ENCODE data around the gene MX1. TPM values are rescaled to one million over a fixed set of nuclear protein-coding genes. Genes with fewer than 3 reads are reported as not detected.

MX1 gene, protein sequence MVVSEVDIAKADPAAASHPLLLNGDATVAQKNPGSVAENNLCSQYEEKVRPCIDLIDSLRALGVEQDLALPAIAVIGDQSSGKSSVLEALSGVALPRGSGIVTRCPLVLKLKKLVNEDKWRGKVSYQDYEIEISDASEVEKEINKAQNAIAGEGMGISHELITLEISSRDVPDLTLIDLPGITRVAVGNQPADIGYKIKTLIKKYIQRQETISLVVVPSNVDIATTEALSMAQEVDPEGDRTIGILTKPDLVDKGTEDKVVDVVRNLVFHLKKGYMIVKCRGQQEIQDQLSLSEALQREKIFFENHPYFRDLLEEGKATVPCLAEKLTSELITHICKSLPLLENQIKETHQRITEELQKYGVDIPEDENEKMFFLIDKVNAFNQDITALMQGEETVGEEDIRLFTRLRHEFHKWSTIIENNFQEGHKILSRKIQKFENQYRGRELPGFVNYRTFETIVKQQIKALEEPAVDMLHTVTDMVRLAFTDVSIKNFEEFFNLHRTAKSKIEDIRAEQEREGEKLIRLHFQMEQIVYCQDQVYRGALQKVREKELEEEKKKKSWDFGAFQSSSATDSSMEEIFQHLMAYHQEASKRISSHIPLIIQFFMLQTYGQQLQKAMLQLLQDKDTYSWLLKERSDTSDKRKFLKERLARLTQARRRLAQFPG
- total RNA-seq (ENCODE audit: unreplicated experiment), result 4.5 TPM
- long read RNA-seq, partial matches to known transcripts, result 0 of 3 reads
- long read RNA-seq, other reads (novel, unspliced or antisense), result 3 of 3 reads

DNA sequence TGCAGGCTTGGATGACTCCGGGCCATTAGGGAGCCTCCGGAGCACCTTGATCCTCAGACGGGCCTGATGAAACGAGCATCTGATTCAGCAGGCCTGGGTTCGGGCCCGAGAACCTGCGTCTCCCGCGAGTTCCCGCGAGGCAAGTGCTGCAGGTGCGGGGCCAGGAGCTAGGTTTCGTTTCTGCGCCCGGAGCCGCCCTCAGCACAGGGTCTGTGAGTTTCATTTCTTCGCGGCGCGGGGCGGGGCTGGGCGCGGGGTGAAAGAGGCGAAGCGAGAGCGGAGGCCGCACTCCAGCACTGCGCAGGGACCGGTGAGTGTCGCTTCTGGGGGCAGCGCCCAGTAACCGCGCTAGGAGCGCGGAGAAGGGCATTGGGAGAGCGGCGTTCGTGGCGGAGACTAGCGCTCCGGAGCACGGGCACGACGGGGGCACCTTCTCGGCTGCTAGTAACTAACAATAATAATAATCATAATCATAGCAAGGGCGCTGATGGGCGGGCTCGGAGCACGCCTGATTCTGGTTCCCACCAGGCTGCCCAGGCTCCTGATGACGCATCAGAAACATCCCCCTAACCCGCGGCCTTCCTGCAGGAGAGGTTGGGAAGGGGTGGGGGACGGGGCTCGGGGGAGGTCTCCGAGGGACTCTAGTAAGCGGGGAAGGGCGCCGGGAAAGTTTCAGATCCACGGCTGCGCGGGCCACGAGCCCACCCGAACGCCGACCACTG lies at the start of gene MX1:
TSS of gene MX1 (plus strand) at position 286 of the 722 bp plus-strand sequence. CDS start 5,832 bp downstream, outside the sequence.
- Mint-ChIP-seq H3K9me3 (ENCODE audit: unreplicated experiment) (no peaks in the 10 kb centered on the region), H3K36me3 (ENCODE audit: low read depth, unreplicated experiment) (no peaks in the 10 kb centered on the region), H3K27ac (ENCODE audit: unreplicated experiment) (no peak within 1 kb of the TSS), H3K4me3 (ENCODE audit: unreplicated experiment) (peak within 1 kb of the TSS; percentile 89), H3K4me1 (ENCODE audit: unreplicated experiment) (peaks cover 2% of the 10 kb centered on the region), H3K27me3 (ENCODE audit: unreplicated experiment) (peaks cover 12% of the 10 kb centered on the region)
- DNase-seq (ENCODE audit: low spot score), result peak; percentile 24
- TF ChIP-seq, protein P1, sequence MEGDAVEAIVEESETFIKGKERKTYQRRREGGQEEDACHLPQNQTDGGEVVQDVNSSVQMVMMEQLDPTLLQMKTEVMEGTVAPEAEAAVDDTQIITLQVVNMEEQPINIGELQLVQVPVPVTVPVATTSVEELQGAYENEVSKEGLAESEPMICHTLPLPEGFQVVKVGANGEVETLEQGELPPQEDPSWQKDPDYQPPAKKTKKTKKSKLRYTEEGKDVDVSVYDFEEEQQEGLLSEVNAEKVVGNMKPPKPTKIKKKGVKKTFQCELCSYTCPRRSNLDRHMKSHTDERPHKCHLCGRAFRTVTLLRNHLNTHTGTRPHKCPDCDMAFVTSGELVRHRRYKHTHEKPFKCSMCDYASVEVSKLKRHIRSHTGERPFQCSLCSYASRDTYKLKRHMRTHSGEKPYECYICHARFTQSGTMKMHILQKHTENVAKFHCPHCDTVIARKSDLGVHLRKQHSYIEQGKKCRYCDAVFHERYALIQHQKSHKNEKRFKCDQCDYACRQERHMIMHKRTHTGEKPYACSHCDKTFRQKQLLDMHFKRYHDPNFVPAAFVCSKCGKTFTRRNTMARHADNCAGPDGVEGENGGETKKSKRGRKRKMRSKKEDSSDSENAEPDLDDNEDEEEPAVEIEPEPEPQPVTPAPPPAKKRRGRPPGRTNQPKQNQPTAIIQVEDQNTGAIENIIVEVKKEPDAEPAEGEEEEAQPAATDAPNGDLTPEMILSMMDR (IDR thresholded peaks at IDR 0.05; ENCODE audit: unreplicated experiment), result no peak

DNA sequence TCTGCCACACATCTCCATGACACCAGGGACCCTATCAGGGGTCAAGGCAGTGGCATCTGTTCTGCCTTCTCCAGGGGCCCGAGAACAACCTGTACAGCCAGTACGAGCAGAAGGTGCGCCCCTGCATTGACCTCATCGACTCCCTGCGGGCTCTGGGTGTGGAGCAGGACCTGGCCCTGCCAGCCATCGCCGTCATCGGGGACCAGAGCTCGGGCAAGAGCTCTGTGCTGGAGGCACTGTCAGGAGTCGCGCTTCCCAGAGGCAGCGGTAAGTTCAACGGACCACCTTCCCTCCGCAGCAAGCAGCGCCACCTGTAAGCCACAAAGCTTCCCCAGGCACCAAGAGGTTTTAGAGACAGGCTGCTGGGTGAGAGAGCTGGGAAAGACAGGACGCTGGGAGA lies 48.3 kb upstream of the MX1 start:
- DNase-seq (ENCODE audit: low spot score), result no peak
- no peak overlapping the region for H3K4me3 Mint-ChIP-seq (ENCODE audit: unreplicated experiment)
- H3K9me3 Mint-ChIP-seq (ENCODE audit: unreplicated experiment), result no peaks in the 10 kb centered on the region
- TF ChIP-seq, protein P1 (IDR thresholded peaks at IDR 0.05; ENCODE audit: unreplicated experiment), result no peak
- no peak overlapping the region for H3K27ac Mint-ChIP-seq (ENCODE audit: unreplicated experiment)
- H3K36me3 Mint-ChIP-seq (ENCODE audit: low read depth, unreplicated experiment), result no peaks in the 10 kb centered on the region
- H3K4me1 Mint-ChIP-seq (ENCODE audit: unreplicated experiment), result no peaks in the 10 kb centered on the region
- peaks cover 15% of the 10 kb centered on the region for H3K27me3 Mint-ChIP-seq (ENCODE audit: unreplicated experiment)

DNA sequence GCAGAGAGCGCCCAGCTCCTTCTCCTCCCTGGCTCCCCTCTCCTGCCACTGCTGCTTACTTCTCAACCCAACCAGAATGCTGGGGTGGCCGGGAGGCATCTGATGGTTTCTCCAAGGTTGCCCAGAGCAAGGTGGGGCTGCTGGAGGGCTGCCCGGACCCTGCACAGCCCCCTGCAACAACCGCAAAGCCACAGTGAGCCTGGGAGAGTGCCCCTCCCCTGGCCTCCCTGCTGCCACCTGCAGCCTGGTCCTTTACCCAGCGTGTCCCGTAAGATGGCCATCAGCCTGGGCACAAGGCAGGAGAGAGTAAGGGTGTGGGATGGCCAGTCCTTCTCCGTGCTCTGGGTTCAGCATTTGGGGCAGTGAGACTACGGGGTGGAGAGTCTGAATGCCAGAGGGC lies 47.2 kb upstream of the MX1 start:
- Mint-ChIP-seq H3K4me3 (ENCODE audit: unreplicated experiment) (no peak overlapping the region), H3K27me3 (ENCODE audit: unreplicated experiment) (peaks cover 15% of the 10 kb centered on the region), H3K4me1 (ENCODE audit: unreplicated experiment) (no peaks in the 10 kb centered on the region), H3K9me3 (ENCODE audit: unreplicated experiment) (no peaks in the 10 kb centered on the region), H3K36me3 (ENCODE audit: low read depth, unreplicated experiment) (peaks cover 1% of the 10 kb centered on the region), H3K27ac (ENCODE audit: unreplicated experiment) (no peak overlapping the region)
- DNase-seq (ENCODE audit: low spot score), result no peak
- TF ChIP-seq, protein P1 (IDR thresholded peaks at IDR 0.05; ENCODE audit: unreplicated experiment), result no peak

DNA sequence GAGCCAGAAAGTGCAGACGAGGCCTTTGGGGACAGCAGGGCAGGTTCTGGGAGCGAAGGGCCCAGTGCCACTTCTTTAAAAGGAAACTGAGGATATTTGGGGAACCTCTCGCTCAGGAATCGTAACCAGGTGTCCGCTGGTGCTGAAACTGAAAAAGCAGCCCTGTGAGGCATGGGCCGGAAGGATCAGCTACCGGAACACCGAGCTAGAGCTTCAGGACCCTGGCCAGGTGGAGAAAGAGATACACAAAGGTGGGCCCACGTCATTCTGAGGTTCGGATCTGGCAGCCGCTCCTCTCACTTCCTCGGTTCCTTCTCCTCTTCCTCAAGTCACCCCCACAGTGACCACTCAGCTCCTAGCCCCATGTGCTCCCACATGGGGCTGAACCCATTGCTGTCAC lies 46.1 kb upstream of the MX1 start:
- Mint-ChIP-seq H3K4me3 (ENCODE audit: unreplicated experiment) (no peak overlapping the region), H3K27me3 (ENCODE audit: unreplicated experiment) (peaks cover 13% of the 10 kb centered on the region), H3K4me1 (ENCODE audit: unreplicated experiment) (no peaks in the 10 kb centered on the region), H3K9me3 (ENCODE audit: unreplicated experiment) (no peaks in the 10 kb centered on the region), H3K36me3 (ENCODE audit: low read depth, unreplicated experiment) (peaks cover 4% of the 10 kb centered on the region), H3K27ac (ENCODE audit: unreplicated experiment) (no peak overlapping the region)
- no peak for DNase-seq (ENCODE audit: low spot score)
- TF ChIP-seq, protein P1 (IDR thresholded peaks at IDR 0.05; ENCODE audit: unreplicated experiment), result no peak
